ENCODE data around the gene AGRP. TPM values are rescaled to one million over a fixed set of nuclear protein-coding genes. Genes with fewer than 3 reads are reported as not detected.
A peak's percentile ranks its signal among the peaks of the same experiment; 100 is the strongest.

The AGRP gene
- total and polyA plus RNA-seq, 2 of the 4 experiments (the other 2 are of a cell fraction) = not detected

GRCh38 chr16:67456391-67457081 lies 26.8 kb downstream of the AGRP start:
- Histone ChIP-seq H4K8ac (ENCODE audit: low read depth in 2 of 2, low read length in 2 of 2) (no peak overlapping the region), H3K14ac (replicated peaks; ENCODE audit: low read depth, low read length) (no peak overlapping the region), H4K20me1 (ENCODE audit: insufficient read depth, low read length) (peaks cover 87% of the 10 kb centered on the region), H2BK20ac (ENCODE audit: low read depth, low read length) (no peak overlapping the region), H3K4ac (ENCODE audit: low read depth, low read length) (no peak overlapping the region), H4K5ac (ENCODE audit: low read depth, low read length) (no peak overlapping the region), H3K18ac (ENCODE audit: low read depth, low read length) (no peak overlapping the region), H3K4me1 (ENCODE audit: control insufficient read depth, insufficient read depth, low read length) (peaks cover 27% of the 10 kb centered on the region), H2AK5ac (ENCODE audit: low read depth, low read length) (no peak overlapping the region), H4K91ac (ENCODE audit: insufficient read depth, low read depth, low read length) (no peak overlapping the region), H3K23ac (ENCODE audit: low read depth, low read length) (no peak overlapping the region), H2BK120ac (ENCODE audit: low read depth, low read length) (no peak overlapping the region), H2BK5ac (ENCODE audit: low read depth, low read length, poor library complexity, severe bottlenecking) (no peak overlapping the region), H3K27ac (ENCODE audit: insufficient read depth, low read length) (no peak overlapping the region), H3K9me1 (ENCODE audit: insufficient read depth, low read length) (peaks cover 16% of the 10 kb centered on the region; the same call in 1 of the 2 replicates), H3K56ac (ENCODE audit: extremely low read depth, insufficient read depth, low read length) (no peak overlapping the region), H2BK15ac (ENCODE audit: low read depth, low read length) (no peak overlapping the region), H3K27me3 (ENCODE audit: control insufficient read depth, insufficient read depth, low read length) (no peaks in the 10 kb centered on the region), H3K36me3 (ENCODE audit: control insufficient read depth, insufficient read depth, low read length) (peaks cover 19% of the 10 kb centered on the region), H2AFZ (replicated peaks; ENCODE audit: low read length, poor library complexity) (no peak overlapping the region), H3K4me2 (ENCODE audit: low read depth, low read length) (no peak overlapping the region), H2AK9ac (replicated peaks; ENCODE audit: low read depth, low read length, poor library complexity) (no peak overlapping the region), H3K9ac (ENCODE audit: low read depth, low read length) (no peak overlapping the region), H3K4me3 (ENCODE audit: insufficient read depth, low read depth, low read length) (no peak overlapping the region), H3K79me1 (ENCODE audit: low read depth in 1 of 2, low read length in 2 of 2) (peaks cover 11 to 79% of the 10 kb centered on the region in 2 experiments), H3K9me3 (ENCODE audit: control insufficient read depth, insufficient read depth, low read length) (no peaks in the 10 kb centered on the region)
- in situ Hi-C loops (cut with MboI; ENCODE audit: low sequenced_read_pairs) (loop anchor here (10.0 kb wide), 2 partner anchors 202 to 492 kb away; partner anchors contain the start of gene CES3), intact Hi-C loops (cut with micrococcal nuclease) (no loop called here), dilution Hi-C loops (cut with HindIII; ENCODE audit: low sequenced_read_pairs, unreplicated experiment) (no loop called here)
- ChIA-PET POLR2A (ENCODE audit: unreplicated experiment) (interaction anchor here (0.5 kb wide), 2 partner anchors 9 to 41 kb away, joined by 3 to 4 read pairs; partner anchors contain the start of gene ZDHHC1), CTCF (interaction anchor here (1.0 to 1.8 kb wide), 3 partner anchors 9 to 196 kb away, joined by 3 to 9 read pairs (median 5); no protein-coding TSS in a partner anchor)
- BruUV-seq (replicated peaks) = no TSS peak
- TF ChIP-seq MAFK (IDR thresholded peaks at IDR 0.05; ENCODE audit: low read depth, low read length) (no peak), CTCF (conservative IDR thresholded peaks at IDR 0.05; ENCODE audit: low read depth, low read length) (peak; percentile 50), SMC3 (IDR thresholded peaks at IDR 0.05; ENCODE audit: low read depth, low read length) (peak; percentile 22), MXI1 (IDR thresholded peaks at IDR 0.05; ENCODE audit: borderline replicate concordance, low read depth, low read length) (peak; percentile 76; the same call in 1 of the 2 replicates), RAD21 (IDR thresholded peaks at IDR 0.05; ENCODE audit: low read length) (peak; percentile 9; the same call in 1 of the 2 replicates)
- peak; percentile 36 for ATAC-seq (ENCODE audit: low read depth)
- 44% methylated on average over 4 of the region's 6 CpGs; no CpG with 5 or more reads in 1 of the 2 experiments for WGBS, 2 experiments (ENCODE audit: extremely low coverage in 2 of 2, insufficient read length in 1 of 2)
- peak; percentile 36 for DNase-seq
